DOHH2 (cell line): Measurements from ENCODE around the gene PLXNB1.

Experiments
- CTCF ChIP-seq: fragments of 200-600 bp; sonication (generic); IDR thresholded peaks from one replicate; pipeline ENCODE4 v1.5.1; 2014; ENCODE audit warnings: antibody characterized with exemption, mild to moderate bottlenecking, low read depth, low read length; ENCODE audit not compliant: poor library complexity, severe bottlenecking
- EZH2phosphoT487 ChIP-seq: fragments of 200-600 bp; sonication (generic); IDR thresholded peaks from 2 replicates; pipeline ENCODE4 v1.6.1; 2017; ENCODE audit warnings: borderline replicate concordance, mild to moderate bottlenecking, antibody characterized with exemption, low read length, moderate library complexity, mixed read lengths

GRCh38 chr3:48436477-48436787 lies 6.5 kb upstream of the PLXNB1 start:
- TF ChIP-seq CTCF = no peak
- no peak for TF ChIP-seq EZH2phosphoT487
